HG03565 (cell line): ENCODE measurements around the gene CD300C.
"Not testable (repeated sequence)": the region's sequence is repeated elsewhere in the genome, so short reads cannot be mapped to it uniquely, and the experiment has no call there.

Experiments used
- ATAC-seq: cut with Tn5 transposase; IDR thresholded peaks from one replicate; pipeline ENCODE4 v1.9.1; 2021; ENCODE audit warnings: mild to moderate bottlenecking, moderate library complexity; ENCODE audit not compliant: unreplicated experiment

CD300C gene

DNA sequence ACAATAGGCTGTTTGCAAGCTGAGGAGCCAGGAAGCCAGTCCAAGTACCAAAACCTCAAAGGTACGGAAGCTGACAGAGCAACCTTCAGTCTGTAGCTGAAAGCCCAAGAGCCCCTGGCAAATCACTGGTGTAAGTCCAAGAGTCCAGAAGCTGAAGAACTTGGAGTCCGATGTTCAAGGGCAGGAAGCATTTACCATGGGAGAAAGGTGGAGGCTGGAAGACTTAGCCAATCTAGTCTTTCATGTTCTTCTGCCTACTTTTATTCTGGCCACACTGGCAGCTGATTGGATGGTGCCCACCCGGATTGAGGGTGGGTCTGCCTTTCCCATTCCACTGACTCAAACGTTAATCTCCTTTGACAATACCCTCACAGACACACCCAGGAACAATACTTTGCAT, 30.0 kb downstream of the CD300C start:
- no peak for ATAC-seq

DNA sequence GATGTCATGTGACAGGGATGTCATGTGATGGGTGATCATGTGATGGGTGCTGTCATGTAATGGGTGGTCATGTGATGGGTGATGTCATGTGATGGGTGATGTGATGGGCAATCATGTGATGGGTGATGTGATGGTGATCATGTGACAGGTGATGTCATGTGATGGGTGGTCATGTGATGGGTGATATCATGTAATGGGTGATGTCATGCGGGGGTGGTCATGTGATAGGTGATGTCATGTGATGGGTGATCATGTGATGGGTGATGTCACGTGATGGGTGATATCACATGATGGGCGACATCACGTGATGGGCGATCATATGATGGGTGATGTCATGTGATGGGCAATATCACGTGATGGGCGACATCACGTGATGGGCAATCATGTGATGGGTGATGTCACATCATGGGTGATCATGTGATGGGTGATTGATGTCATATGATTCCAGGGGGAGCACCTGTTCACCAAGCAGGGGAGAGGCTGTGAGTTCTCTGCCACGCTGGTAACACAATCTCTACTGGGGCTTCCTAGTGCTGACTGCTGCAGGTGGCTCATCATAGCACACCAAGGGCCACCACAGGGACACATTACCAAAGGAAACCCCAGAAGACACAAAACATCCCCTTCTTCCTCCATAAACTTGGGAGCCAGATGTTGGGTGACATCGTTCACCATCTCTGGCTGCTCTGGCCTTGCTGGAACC, 31.1 kb downstream of the CD300C start:
- no peak for ATAC-seq

DNA sequence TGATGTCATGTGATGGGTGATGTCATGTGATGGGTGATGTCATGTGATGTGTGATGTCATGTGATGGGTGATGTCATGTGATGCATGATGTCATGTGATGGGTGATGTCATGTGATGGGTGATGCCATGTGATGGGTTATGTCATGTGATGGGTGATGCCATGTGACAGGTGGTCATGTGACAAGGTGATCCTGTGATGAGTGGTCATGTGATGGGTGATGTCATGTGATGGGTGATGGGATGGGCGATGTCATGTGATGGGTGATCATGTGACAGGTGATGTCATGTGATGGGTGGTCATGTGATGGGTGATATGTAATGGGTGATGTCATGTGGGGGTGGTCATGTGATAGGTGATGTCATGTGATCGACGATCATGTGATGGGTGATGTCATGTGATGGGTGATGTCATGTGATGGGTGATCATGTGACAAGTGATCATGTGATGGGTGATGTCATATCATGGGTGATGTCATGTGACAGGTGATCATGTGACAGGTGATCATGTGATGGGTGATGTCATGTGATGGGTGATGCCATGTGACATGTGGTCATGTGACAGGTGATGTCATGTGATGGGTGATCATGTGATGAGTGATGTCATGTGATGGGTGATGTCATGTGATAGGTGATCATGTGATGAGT, 31.8 kb downstream of the CD300C start:
- ATAC-seq = no peak

DNA sequence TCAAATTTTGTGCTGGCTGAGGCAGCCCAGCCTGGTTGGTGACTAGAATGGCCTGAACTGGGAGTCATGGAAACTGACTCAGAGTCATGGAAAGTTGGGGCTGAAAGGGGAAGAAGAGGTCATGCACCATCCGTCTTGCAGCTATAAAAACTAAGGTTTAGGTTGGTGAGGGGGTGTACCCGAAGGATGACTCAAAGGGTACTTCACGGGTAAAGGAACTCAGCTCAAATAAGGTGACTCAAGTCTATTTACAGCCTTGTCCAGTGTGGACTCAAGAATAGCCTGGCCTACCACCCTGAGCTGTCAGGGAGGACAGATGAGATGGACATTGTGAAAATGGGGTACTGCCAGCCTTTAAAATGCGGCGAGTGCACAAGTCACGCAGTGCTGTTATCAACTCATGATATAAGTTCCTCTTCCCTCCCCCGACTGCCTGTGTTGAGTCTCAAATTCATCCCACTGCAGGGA, 33.3 kb downstream of the CD300C start:
- ATAC-seq = peak; percentile 46

DNA sequence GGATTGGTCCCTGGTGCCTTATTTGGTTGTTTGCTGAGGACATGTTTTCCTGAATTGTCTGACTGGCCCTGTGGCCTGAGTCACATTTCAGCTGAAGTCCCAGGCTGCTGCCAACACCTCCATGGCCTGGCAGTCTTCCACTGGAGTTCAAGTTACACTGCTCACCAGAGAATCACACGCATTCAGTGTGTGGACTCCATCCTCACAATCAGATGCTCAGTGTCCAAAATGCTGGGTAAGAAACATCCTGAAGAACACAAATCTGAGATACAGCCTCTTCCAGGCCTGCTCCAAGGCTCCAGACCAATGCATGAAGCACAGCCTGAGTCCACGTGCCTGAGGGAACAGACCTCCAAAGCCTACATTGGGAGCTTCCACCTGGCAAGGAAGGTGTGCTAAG, 33.9 kb downstream of the CD300C start:
- no peak for ATAC-seq

DNA sequence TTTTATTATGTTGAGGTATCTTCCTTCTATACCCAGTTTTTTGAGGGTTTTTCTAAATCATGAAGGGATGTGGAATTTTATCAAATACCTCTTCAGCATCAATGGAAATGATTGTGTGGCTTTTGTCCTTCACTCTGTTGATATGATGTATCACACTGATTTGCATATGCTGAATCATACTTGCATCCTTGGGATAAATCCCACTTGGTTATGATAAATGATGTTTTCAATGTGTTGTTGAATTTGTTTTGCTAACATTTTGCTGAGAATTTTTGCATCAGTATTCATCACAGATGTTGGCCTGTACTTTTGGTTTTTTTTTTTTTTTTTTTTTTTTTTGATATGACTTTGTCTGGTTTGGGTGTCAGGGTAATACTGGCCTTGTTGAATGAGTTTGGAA, 37.8 kb downstream of the CD300C start:
- ATAC-seq = no peak

DNA sequence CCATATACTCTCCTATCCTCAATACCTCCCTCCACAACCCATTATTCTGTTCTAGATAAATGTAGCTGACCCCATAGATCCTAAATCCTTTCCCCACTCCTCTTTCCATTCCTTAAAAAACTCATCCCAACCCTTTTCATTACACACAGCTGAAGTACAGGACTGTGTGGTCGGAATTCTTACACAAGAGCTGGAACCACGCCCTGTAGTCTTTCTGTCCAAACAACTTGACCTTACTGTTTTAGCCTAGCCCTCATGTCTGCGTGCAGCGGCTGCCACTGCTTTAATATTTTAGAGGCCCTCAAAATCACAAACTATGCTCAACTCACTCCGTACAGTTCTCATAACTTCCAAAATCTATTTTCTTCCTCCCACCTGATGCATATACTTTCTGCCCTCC, 42.0 kb downstream of the CD300C start:
- not testable (repeated sequence) for ATAC-seq

DNA sequence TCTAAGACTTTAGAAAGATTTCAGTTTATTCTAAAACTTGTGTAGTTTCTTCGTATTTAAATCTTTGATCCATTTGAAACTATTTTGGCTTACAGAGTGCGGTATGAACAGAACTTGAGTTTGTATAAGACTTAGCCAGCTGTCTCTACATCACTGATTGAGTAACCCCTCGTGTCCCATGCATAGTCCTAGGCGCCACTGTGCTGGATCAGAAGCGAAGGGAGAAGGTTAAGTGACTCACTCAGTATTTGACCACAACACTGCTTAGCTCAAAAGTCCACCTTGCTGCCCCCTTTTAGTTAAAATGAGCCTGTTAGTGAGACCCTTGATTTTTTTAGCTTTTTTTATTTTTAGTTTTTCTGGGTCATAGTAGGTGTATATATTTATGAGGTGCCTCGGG, 43.1 kb downstream of the CD300C start:
- ATAC-seq = no peak

DNA sequence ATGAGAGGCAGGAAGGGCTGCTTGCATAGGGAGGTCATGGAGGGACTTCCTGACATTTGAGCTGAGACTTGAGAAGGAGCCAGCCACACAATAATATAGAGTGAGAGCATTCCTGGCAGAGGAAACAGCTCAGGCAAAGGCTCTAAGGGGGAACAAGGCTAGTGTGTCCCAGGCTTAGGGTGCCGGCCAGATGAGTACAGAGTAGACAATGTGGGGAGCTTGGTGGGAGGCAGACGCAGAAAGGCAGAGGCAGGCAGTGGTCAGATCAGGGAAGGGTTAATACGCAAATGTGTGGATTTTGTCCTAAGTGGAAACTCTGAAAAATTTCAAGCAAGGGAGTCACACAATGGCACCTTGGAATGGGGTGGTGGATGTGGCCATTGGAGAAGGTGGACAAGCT, 45.9 kb downstream of the CD300C start:
- ATAC-seq = no peak

DNA sequence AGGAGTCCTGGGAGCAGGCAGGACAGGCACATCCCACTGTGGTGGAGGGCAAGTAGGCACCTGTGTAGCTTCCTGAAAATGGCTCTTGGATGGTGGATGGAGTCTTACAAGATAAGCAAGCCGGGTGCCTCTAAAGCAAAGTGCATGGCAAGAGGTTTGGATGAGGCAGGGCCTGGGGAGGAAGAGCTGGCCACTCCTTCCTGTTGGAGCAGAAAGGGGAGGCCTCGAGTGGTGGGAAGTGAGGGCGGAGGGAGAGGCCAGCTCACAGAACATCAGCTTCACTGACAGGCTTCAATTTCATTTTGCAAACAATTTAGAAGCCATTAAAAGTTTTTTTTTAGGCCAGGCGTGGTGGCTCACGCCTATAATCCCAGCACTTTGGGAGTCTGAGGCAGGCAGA, 48.4 kb downstream of the CD300C start:
- no peak for ATAC-seq

DNA sequence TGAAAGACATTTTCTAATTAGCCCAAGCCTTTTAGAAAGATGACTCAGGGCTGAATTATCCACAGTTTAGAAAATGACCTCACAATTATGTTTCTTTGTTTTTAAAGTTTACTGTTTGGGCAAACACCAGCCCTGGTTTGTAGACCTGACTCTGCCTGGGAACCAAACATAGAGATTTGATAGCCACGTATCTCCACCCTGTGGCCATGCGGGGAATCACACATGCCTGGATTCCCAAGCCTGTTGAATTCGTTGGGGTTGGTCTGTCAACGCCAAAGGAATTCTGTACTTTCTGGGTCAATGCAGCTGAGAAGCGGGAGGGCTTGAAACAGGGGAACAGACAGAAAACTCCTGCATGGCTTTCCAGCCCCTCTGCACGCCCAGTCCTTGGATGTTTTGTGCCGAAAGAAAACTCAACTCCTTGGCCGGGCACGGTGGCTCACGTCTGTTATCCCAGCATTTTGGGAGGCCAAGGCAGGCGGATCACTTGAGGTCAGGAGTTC, 52.5 kb downstream of the CD300C start:
- ATAC-seq = no peak

DNA sequence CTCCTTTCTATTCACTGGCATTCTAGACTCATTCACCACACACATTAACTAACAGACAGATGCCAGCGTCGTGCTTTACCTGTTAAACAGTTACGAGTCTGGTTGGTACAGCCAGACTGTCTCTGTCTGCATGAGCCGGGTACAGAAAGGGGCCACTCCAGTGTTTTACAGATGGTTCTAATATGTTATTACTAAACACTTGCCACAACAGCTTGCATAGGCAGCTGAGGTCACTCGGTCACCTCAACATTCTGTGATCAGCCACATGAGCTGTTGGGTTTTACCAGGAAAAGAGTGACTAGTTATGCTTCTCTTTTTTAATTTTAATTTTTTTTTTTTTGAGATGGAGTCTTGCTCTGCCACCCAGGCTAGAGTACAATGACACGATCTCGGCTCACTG, 54.3 kb downstream of the CD300C start:
- ATAC-seq = no peak
